ACHN (cell line): ENCODE results near the gene DDHD1.

ENCODE experiments used
- DNase-seq: peaks from one replicate; pipeline ENCODE4 v3.0.0-alpha.2; 2015
- in situ Hi-C: cut with HindIII; loops from 2 replicates; pipeline ENCODE4 v1.10.0; 2017; ENCODE audit warnings: low sequenced_read_pairs, low pct_ligation_motif_present, low pct_unique_long_range_greater_than_20kb

DDHD1 gene

DNA sequence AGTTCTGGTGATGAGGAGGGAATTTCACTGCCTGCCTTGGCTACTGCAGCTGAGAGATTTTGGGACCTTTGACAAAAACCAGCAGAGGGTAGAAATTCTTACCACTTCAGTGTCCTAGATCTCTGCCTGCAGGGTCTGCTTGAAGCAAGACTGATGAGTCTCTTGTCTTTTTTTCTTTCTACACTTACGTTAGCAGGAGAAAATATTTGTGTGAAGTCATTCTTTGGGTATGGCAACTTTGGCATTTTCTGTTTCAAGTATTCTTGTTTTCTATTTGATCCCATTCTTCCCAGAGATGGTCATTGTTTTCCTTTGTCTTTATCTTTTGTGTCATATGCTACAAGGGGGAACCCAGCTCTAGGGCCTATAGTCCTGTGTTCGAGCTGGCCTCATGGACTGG lies 136.6 kb downstream of the DDHD1 start:
- DNase-seq, result no peak
- in situ Hi-C loops, result no loop called here

DNA sequence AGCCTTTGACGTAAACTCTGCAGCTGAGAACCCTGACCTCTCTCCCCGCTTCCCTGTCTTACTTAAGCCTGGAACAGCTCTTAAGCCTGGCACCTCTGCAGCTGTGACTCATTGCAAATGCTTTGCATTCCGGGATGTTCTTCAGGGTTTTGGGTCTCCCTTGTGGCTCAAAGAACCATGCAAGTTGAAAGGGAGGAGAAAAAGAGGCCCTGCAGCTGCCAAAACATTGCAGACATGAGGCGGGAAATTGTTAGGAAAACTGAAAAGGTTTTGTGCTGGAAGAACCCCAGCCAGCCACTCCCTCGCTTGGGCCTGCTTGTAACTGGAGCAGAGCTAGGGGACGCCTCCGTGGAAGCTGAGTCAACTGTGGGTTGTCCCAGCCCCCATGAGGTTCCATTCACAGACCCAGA lies 142.1 kb downstream of the DDHD1 start:
- in situ Hi-C loops, result no loop called here

GRCh38 chr14:53010193-53011040 lies 142.7 kb downstream of the DDHD1 start:
- DNase-seq, result no peak
- in situ Hi-C loops, result no loop called here

More for the DNA sequence above, 142.1 kb downstream of the DDHD1 start:
- peak; percentile 88 for DNase-seq

GRCh38 chr14:53006931-53007562 lies 146.1 kb downstream of the DDHD1 start:
- in situ Hi-C loops, result no loop called here

DNA sequence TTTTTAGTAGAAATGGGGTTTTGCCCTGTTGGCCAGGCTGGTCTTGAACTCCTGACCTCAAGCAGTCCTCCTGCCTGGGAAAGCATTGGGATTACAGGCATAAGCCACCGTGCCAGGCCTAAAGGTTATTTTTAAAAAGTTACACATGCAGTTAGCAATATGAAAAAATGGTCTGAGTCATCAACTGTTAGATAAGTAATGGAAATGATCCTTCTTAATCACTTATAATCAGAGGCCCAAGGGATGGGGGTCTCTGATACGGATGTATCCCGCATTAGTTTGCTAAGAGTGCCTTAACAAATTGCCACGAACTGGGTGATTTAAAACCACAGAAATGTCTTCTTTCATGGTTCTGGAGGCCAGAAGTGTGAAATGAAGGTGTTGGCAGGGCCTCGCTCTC lies 148.1 kb downstream of the DDHD1 start:
- DNase-seq, result no peak
- in situ Hi-C loops, result no loop called here

More at GRCh38 chr14:53006931-53007562, 146.1 kb downstream of the DDHD1 start:
- no peak for DNase-seq

DNA sequence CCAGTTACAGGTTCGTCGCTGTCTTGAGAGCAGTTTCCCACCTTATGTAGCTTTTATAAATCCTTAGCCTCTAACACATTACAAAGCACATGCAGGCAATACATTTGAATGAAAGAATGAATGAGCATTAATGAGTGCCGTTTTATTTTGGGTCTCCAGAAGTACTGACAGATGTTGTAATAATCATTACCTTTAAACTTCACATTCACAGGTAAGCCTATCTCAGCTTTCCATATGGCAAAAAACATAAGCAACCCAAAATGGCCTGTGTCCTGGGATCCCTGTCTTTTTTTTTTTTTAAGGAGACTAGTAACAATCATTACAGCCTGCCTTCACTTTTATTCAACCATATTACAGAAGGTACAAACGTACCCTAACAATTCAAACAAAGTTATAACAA lies 149.3 kb downstream of the DDHD1 start:
- DNase-seq, result no peak
- in situ Hi-C loops, result no loop called here

DNA sequence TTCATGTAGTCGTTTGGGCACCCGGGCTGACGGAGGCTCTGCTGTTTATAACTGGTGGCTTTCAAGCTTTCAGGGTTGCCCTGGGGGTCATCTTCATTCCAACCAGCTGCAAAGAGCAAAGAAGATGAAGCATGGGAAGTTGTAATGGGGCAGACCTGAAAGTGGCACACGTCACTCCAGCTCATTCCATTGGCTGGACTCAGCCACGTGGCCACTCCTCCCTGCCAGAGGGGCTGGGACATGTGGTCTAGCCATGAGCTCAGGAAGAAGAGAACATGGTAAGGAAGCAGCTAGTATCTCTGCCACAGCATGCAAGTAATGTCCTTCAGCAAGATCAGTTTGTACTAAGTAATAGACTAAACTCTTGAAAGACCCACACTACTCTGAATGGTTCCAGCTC lies 150.5 kb downstream of the DDHD1 start:
- in situ Hi-C loops, result no loop called here
- no peak for DNase-seq

DNA sequence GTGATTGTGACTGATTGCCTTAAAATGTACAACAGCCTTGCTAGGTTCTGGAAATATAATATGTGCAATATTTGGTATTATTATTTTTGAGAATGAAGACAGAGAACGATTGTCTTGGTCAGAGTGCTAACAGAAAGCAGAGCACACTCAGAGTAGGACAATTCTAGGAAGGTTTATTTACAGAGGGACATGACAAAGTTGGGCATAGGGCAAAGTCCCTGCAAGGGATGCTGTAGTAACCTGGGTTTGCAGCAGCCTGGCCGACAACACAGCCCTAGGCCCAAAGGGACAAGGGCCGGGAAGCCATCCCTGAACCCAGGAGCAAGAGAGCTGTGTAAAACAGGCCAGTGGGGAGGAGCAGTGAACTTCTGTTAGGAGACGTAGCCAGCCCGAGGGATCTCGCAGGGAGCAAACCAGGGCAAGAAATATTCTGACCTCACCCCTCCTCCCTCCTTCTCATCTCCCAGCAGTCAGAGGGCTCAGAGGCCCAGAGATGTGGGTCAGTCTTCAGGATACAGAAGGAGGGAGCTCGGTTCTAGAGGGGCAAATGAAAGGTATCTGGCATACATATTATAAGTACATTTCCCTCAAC lies 151.2 kb downstream of the DDHD1 start:
- in situ Hi-C loops, result no loop called here
- DNase-seq, result no peak

GRCh38 chr14:52998376-52999015 lies 154.6 kb downstream of the DDHD1 start:
- DNase-seq, result no peak
- in situ Hi-C loops, result no loop called here

GRCh38 chr14:52996493-52996892 lies 156.6 kb downstream of the DDHD1 start:
- in situ Hi-C loops, result no loop called here
- no peak for DNase-seq

DNA sequence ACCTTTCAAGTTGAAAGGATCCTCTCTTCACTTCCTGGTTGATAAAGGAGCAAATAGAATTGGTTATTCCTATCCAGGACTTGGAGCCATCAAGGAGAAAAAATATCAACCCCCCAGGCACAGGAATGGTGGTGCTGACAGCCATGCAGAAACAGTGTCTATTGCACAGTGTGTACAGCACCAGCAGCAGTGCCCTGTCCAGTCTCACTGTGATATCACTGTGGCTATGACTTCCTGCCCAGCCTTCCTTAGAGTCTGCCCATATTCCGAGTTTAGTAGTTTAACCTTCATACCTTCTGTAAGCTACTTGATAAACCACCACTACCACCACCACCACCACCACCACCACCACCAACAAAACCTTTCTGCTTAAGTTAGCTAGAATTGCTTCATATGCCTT lies 157.1 kb downstream of the DDHD1 start:
- in situ Hi-C loops, result no loop called here
- DNase-seq, result no peak

DNA sequence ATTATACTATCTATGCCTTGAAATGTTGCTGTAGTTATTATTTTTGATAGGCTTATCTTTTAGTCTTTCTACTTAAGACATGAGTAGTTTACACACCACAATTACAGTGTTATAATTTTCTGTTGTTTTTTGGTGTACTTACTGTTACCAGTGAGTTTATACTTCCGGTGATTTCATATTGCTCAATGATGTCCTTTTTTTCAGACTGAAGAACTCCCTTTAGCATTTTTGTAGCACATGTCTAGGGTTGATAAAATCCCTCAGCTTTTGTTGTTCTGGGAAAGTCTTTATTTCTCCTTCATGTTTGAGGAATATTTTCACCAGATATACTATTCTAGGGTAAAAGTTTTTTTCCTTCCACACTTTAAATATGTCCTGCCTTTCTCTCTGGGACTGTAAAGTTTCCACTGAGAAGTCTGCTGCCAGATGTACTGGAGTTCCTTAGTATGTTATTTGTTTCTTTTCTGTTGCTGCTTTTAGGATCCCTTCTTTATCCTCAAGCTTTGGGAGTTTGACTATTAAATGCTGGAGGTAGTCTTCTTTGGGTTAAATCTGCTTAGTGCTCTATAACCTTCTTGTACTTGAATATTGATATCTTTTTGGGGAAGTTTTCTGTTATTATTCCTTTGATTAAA lies 160.8 kb downstream of the DDHD1 start:
- DNase-seq, result no peak
- in situ Hi-C loops, result no loop called here

GRCh38 chr14:52988139-52988538 lies 165.0 kb downstream of the DDHD1 start:
- in situ Hi-C loops, result no loop called here
- DNase-seq, result no peak

DNA sequence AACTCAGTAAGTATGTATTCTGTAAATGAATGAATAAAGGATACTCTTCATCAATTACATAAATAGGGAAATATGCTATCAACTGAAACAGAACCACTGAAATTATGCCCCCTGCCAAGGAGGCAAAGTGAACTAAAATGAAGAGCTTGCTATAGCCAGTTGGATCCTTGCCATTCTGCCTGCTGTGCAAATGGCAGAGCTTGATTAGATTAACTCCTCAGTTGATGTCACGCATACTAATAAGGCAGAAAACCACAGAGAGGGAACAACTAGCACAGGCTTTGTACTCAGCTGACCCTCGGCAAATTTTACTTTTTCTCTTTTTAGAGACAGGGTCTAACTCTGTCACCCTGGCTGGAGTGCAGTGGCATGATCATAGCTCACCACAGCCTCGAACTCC lies 165.6 kb downstream of the DDHD1 start:
- DNase-seq, result no peak
- in situ Hi-C loops, result no loop called here

- in situ Hi-C loops, result no loop called here
- no peak for DNase-seq
Observed at GRCh38 chr14:52987042-52987441, 166.1 kb downstream of the DDHD1 start.
